GM21717 (cell line): ENCODE data around the gene PMIS2.
A peak's percentile ranks its signal among the peaks of the same experiment; 100 is the strongest.

Source experiments
- ATAC-seq: cut with Tn5 transposase; IDR thresholded peaks from one replicate; pipeline ENCODE4 v1.9.1; 2021; ENCODE audit warnings: mild to moderate bottlenecking, moderate library complexity; ENCODE audit not compliant: unreplicated experiment

PMIS2 gene

DNA sequence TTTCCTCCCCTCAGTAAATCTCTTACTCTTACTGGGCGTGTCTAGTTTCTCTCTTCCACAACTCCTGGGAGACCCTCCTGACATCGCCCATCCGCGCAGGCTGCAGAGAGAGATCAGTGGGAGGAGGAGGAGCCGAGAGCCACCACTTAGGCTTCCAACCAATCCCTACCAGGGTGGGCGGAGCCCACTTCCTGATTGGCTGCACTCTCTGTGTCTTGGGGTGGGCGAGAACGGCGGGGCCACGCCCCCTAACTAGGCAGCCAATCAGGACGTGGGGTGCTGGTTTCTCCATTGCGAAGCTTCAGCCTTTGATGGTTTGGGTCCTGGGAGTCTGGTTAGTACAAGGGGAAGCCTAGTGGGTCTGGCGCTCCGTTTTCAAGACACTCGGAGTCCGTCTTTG is at the start of gene PMIS2:
Gene PMIS2, plus strand, starts transcription at position 326 of the 400 bp plus-strand sequence. CDS start 87 bp downstream, outside the sequence.
- no peak for ATAC-seq

DNA sequence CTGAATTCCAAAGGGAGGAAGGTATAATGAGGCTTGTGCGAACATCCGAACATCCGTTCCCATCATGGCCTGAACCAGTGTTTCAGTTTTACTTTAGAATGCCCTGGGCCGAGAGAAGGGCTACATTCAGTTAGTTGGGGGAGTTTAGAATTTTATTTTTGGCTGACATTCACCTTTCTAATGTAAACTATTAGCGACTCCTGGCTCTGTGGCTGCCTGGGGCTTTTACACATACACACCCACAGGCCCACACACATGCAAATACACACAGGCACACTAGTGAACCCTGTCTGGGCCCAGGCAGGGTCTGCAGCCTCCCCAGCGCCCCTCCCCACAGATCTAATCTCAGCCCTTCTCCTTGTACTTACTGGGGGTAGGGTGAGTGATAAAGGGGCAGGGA is 46.7 kb upstream of the PMIS2 start:
- no peak for ATAC-seq

DNA sequence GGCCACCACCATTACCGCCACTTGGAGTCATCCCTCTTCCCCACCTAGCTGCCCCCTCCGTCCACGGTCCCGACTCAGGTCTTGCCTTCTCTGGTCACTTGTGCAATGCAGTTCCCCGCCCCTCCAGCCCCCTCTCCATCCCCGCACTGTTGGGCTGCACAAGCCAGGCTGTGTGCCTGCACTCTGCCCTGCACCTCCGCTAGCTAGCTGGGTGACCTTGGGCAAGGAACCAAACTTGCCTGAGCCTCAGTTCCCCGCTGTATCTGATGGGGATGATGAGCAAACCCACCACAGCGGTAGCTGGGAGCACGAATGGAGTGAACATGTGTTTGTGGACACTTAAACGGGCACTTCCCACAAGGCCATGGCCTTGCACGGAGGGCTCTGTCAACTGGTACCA is 46.1 kb upstream of the PMIS2 start:
- ATAC-seq = no peak

DNA sequence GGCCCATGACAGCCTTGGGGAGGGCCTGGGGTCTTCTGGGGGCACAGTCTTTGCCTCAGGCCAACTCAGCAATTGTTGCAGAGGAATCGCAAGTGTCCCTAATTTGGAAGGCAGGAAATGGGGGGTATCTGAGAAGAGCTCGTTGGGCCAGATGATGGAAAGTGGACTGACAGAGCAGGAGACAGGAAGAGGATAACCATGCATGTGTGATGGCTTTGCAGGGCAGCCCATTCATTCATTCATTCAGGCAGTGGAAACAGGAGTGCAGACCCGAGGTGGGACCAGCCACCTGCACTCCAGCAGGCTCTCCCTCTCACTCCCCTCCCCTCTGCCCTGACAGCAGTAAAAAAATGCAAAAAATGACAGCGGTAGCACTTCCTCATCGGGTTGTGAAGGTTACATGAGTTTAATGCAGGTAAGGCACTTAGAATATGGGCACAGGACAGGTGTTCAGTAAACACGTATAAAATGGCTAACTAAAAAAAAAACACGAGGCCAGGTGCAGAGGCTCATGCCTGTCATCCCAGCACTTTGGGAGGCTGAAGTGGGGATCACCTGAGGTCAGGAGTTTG is 45.5 kb upstream of the PMIS2 start:
- no peak for ATAC-seq

DNA sequence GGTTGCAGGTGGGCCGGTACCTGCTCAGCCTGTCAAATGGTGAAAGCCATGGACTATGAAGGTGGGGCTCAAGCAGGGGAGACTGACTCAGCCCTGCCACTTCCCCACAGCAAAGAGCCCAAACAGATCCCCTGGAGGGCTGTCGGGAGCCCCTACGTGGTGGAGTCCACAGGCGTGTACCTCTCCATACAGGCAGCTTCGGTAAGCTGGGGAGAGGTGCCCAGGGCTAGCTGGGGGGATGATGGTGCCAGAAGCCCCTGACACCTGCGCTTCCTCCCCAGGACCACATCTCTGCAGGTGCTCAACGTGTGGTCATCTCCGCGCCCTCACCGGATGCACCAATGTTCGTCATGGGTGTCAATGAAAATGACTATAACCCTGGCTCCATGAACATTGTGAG is 43.8 kb upstream of the PMIS2 start:
- ATAC-seq = no peak

DNA sequence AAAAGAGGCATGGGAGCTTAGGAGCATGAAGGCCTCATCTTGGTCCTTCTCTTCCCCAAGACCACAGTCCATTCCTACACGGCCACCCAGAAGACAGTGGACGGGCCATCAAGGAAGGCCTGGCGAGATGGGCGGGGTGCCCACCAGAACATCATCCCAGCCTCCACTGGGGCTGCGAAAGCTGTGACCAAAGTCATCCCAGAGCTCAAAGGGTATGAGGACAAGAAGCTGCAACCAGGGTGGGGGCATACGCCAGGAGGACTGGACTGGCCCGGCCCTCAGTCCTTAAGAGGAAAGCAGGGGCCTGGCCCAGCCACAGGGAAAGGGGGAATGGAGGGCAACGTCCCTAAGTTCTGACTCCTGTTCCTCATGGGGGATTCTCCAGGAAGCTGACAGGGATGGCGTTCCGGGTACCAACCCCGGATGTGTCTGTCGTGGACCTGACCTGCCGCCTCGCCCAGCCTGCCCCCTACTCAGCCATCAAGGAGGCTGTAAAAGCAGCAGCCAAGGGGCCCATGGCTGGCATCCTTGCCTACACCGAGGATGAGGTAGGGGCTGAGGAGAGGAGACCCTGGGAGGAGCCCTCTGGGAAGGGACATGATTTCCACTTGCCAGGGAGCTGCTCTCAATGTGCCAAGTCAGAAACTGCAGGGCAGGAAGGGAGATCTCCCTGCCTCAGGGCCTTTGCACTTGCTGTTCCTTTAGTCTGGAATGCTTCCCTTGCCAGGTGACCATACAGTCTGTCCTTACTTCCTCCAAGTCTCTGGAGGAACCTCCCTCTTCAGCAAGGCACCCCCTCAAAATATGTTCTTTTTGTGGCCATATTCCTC is 42.5 kb upstream of the PMIS2 start:
- ATAC-seq = no peak

DNA sequence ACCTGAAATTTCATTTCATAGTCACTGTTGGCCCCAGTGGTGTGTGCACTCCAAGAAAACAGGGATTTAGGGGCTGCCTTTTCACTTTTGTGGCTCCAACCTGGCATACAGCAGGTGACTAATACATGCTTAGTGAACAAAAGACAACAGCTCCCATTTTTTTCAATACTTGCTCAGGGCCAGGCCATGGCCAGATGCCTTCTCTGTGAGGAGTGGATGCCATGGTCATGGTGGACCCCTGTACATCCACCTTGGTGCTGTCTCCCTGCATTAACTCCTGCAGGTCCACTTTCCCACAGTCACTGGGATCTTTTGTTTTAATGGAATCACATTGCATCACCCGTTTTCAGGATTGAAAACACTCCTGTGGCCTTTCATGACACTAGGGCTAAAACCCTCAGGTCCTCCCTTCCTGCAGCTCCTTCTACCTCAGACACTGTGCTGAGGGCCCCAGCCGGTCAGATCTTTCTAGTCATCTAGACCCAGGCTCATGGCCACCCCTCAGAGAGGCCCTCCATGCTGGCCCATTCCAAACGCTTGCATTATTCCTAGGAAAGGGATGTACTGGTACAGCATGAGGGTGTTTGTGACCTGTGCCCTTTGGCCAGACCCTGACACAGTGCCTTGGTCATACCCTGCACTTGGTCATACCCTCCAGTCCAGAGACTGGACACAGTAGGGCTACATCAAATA is 41.7 kb upstream of the PMIS2 start:
- ATAC-seq = no peak

DNA sequence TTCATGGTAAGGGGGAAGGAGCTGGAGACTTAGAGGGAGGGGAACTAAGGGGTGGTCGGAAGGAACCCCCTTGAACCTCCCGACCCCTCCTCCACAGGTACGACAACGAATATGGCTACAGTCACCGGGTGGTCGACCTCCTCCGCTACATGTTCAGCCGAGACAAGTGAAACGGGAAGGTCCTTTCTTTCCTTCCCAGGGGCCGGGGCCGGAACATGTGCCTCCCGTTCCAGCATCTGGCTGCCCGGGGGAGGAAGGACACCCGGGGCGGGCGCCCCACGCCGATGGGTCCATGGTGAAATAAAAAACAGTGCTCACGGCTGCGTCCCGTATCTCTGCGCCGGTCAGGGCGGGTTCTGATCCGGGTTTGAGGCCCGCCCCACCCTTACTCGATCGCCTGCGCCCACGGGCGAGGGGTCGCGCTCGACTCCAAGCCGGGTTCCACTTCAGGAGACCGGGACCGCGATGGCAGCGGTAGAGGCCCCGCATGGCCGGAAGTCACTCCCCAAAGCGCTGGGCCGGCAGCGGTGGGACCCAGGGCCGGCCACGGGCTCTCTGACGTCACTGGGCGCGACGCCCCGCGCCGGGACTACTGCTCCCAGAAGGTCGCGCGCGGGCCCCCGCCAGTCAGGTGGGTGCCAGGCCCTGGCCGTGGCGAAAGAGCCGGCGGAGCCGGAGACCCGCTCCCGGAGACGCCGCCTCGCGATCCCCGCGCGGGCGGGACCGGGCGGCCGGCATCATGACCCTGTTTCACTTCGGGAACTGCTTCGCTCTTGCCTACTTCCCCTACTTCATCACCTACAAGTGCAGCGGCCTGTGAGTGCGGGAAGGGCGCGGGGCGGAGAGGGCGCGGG is 40.7 kb upstream of the PMIS2 start, which contains the start of gene TMEM147:
Gene TMEM147, plus strand, starts transcription at position 626 of the 854 bp plus-strand sequence. Its CDS starts 114 bp downstream, at position 740.
- ATAC-seq = peak; percentile 72

DNA sequence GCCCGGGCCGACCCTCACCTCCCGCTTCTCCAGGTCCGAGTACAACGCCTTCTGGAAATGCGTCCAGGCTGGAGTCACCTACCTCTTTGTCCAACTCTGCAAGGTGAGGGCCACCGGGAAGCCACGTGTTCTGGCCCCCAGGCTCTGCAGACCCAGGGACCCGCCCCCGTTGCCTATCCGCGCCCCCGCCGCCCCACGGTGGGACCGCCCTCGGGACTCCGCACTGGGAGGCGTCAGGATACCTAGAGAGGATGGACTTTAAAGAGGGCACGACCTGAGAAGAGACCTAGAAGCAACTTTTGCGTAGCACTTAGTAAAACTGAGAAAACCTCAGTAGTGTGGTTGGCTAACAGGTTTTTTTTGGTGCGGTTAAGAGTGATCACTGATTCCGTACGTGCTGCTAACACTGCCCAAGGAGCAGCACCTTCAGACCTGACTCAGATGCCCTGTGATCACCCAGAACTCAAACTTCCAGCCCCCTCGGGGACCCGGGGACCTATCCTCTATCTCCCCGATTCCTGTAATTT is 40.1 kb upstream of the PMIS2 start:
- peak; percentile 36 for ATAC-seq

DNA sequence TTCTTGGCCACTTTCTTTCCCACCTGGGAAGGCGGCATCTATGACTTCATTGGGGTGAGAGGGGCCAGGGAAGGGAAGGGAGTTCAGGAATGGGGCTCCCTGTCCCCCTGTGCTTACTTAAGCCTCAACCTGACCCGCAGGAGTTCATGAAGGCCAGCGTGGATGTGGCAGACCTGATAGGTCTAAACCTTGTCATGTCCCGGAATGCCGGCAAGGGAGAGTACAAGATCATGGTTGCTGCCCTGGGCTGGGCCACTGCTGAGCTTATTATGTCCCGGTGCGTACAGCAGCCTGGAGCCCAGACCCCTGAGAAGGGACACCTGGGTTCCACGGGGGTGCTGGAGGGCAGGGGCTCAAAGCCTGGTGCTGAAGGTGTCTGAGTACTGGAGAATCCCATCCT is 39.4 kb upstream of the PMIS2 start:
- ATAC-seq = no peak

DNA sequence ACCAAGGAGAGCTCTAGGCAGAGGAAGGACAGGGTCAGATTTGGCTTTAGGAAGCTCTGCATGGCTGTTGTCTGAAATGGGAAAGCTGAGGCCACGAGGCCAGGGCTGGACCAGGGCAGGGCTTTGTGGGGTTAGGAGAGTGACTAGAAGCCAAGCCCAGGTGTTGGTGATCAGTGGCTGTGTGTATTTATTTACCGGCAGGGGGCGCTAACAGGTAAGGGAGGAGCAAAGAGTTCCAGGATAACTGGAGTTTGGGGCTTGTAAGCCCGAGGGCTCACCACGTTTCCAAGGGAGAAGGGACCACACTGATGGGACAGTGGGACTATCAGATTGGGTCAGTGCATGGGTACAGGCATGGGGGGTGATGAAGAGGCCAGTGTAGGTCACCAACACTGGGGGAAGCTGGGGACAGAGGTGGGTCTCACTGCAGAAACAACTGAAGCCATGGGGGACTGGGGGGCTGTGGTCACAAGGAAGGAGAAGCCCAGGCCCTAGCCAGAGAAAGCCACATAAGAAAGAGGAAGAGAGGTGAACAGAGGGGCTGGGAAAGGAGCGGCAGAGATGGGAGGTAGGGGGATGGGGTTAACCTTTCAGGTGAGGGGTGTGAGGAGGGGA is 36.7 kb upstream of the PMIS2 start:
- ATAC-seq = no peak

DNA sequence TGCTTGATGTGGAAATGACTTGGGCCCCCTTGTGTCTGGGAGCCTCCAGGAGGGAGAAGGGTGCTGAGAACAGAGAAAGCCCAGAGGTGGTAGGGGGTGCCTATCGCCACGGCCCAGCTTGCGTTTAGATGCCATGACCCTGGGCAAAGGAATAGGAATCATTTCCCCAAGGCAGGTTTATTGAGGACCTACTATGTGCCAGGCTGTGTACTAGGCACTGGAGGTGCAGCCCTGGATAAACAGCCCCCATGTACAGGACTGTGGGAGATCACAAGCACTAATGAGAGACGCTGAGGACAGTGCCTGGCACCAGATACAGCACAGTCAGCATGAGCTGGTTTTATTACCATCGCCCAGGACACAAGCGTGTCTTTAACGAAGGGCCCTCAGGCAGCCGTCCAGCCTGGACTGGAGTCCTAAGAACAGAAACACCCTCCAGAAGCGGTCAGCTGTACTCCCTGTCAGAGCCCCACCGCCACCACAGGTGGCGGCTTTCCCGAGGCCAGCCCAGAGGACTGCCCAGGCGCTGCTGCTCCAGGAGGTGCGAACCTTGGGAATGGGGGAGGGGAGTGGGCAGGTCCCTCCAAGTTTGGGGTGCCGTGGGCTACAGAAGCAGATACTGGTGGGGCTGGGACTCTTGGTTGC is 36.0 kb upstream of the PMIS2 start:
- no peak for ATAC-seq

DNA sequence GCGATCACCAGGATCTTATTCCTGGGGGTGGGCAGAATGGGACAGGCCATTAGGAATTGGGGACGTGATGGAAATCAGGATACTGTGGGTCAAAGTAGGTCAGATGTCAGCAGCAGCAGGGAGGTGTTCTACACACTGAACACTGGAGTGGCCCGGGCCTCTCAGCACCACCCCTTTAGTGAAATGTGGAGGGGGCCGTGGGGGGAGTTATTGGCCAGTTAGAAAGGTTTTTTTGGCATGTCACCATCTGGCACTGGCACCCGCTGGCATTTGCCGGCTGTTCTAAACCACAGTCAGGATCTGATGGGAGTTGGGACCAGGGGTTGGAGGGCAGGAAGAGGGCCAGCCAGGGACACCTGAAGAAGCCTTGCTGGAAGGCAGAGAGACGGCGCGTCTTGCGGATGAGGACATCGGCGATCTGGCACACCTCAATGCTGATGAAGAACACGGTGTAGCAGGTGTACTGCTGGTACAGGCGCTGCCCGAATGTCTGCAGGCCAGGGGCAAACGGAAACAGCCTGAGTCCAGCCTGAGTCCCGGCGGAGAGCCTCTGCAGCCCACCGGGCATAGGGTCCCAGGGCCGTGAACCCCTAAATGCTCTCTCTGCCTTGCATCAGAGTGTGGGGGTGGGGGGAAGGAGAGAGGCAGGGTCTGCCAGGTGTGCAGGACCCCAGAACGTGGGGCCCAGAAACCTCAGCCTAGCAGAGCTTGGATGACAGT is 34.7 kb upstream of the PMIS2 start:
- no peak for ATAC-seq

DNA sequence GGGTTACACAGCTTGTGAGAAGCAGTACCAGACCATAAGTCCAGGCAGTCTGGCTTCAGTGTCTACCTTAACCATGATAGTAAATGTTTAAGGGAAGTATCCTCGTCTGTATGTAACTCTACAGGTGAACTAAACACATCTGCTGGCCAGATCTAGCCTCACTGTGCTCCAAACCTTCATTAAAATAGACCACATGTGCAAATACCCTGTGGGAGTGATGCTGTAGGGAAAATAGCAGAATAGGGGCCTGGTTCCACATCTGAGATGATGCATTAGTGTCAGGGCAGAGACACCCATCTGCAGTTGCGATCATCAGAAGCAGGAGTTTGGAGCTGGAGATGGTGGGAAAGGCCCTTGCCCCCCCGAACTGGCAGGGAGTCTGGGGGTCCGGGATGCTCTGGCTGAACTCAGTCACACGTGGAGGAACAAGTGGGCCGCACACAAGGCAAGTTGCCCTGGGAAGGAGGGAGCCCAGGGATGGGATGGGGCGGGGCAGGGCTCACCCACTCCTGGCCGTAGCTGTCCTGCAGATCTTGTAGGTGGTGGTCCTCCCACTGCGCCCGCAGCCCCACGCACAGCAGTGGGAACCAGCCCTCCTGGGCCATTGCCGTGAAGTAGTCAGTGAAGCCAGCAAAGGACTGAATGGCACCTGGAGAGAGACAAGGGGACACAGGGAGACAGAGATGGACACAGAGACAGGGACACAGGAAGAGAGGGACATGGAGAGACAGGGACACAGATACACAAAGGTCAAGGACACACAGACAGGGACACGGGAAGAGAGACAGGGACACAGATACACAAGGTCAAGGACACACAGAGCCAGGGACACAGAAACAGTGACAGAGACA is 33.2 kb upstream of the PMIS2 start:
- no peak for ATAC-seq

DNA sequence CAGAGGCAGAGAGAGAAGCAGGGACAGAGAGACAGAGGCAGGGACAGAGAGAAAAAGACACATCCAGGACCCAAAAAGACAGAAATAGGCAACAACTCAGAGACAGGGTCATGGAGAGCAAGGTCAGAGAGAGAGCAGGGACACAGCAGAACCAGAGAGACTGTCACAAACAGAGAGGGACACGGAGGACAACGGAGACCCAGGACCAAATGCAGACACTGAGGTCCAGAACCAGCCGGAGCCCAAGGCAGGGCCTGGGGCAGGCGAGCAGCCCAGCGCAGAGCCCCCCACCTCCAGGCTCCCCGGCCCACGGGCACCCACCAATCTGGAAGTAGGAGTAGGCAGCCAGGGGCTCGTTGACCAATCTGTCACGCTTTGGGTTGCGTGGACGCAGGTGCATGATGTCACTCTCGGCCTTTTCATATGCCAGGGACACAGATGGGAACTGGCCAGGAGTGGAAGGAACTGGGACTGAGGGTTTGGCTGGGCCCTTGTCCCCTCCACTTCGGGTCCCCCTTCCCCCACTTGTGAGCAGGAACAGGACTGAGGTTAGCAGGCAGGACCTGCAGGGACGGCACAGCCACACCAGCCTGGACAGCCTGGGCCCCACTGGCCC is 32.5 kb upstream of the PMIS2 start:
- ATAC-seq = no peak

DNA sequence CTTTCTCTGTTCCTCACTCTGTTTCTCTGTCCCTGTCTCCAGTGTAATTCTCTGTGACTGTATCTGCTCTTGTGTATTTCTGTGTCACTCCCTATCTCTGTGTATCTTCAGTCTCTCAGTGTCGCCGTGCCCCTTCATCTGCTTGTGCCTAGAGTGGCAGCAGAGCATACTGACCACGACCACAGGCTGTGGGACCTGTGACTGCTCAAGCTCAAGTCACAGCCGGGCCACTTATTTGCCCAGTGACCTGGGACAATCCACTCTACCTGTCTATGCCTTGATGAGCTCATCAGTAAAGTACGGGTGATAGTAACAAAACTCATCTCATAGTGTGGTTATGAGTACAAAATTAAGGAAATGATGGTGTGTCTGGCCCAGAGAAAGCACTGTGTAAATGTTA is 31.9 kb upstream of the PMIS2 start:
- no peak for ATAC-seq

DNA sequence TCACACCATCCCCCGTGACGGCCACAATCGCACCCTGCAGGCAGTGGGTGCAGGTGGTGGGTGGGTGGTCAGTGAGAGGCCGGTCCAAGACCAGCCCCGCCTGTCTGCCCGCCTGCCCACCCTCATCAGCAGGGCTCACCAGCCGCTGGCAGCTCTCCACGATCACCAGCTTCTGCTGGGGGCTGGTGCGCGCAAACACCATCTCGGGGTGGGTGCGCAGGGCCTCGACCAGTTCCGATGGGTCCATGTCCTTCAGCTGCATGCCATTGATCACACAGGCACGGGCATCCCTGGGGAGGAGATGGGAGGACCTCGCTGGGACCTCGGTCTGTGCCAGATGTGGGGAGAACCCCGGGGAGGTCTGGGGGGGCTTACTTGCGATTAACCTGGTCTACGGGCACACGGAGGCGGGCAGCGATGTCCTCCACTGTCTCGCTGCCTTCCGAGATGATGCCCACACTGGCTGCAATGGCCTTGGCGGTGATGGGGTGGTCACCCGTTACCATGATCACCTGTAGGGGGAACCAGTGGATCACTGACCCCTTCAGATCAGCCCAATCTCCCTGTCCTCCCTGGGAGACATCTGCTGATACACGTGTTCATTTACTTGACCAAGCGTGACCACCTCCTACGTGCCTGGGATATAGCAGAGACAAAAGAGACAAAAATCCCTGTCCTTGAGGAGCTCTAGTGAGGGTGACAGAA is 30.5 kb upstream of the PMIS2 start:
- ATAC-seq = no peak
